22Rv1 (cell line): ENCODE measurements around the gene HES4.
A peak's percentile ranks its signal among the peaks of the same experiment; 100 is the strongest.
"Not testable (repeated sequence)": the region's sequence is repeated elsewhere in the genome, so short reads cannot be mapped to it uniquely, and the experiment has no call there.

Experiments used
- H3K27ac ChIP-seq: fragments of 450-650 bp; 2 replicates; pipeline ENCODE4 v1.5.1; 2017
- CTCF ChIP-seq: fragments of 450-650 bp; IDR thresholded peaks from 2 replicates; pipeline ENCODE4 v1.5.1; 2017; ENCODE audit warnings: mild to moderate bottlenecking
- ZFX ChIP-seq: fragments of 450-650 bp; IDR thresholded peaks from 2 replicates; pipeline ENCODE4 v1.6.1; 2017; ENCODE audit warnings: antibody characterized with exemption, borderline replicate concordance

HES4 gene

GRCh38 chr1:1013105-1013921, 13.4 kb upstream of the HES4 start, which contains the start of gene ISG15:
ISG15 (plus strand) TSS chr1:1013497; CDS start chr1:1013574, 77 bp downstream.
- H3K27ac ChIP-seq = peak within 1 kb of the TSS; percentile 94
- TF ChIP-seq CTCF (no peak), ZFX (no peak)

- peak overlapping the region; percentile 94 for H3K27ac ChIP-seq
These were observed 12.8 kb upstream of the HES4 start for GRCh38 chr1:1012736-1013104.

- H3K27ac ChIP-seq = no peak overlapping the region
- TF ChIP-seq ZFX = no peak
- no peak for TF ChIP-seq CTCF
These were observed 11.6 kb upstream of the HES4 start for GRCh38 chr1:1011396-1011949.

- H3K27ac ChIP-seq = not testable (repeated sequence)
These were observed 10.2 kb upstream of the HES4 start for GRCh38 chr1:1010131-1010530.

GRCh38 chr1:1006305-1007159, 6.6 kb upstream of the HES4 start:
- H3K27ac ChIP-seq = peak overlapping the region; percentile 99
- TF ChIP-seq CTCF = no peak
- no peak for TF ChIP-seq ZFX

- peak overlapping the region; percentile 99 for H3K27ac ChIP-seq
These were observed 5.9 kb upstream of the HES4 start for GRCh38 chr1:1005774-1006304.

GRCh38 chr1:1004780-1005697, 5.1 kb upstream of the HES4 start:
- TF ChIP-seq CTCF (no peak), ZFX (no peak)
- H3K27ac ChIP-seq = peak overlapping the region; percentile 99

More at GRCh38 chr1:1005774-1006304, 5.9 kb upstream of the HES4 start:
- no peak for TF ChIP-seq CTCF
- TF ChIP-seq ZFX = no peak
